ENCODE data around the gene SMOC2. TPM values are rescaled to one million over a fixed set of nuclear protein-coding genes. Genes with fewer than 3 reads are reported as not detected.

Gene SMOC2
- total RNA-seq, 4 donors from 2014 or later, result 30.5 to 52.4 (median 37.9) TPM

GRCh38 chr6:168496997-168497331 lies 56.0 kb downstream of the SMOC2 start:
- TF ChIP-seq CTCF (IDR thresholded peaks at IDR 0.05; ENCODE audit: low read depth), result no peak

GRCh38 chr6:168497381-168497780 lies 56.4 kb downstream of the SMOC2 start:
- TF ChIP-seq CTCF (IDR thresholded peaks at IDR 0.05; ENCODE audit: low read depth), result no peak

DNA sequence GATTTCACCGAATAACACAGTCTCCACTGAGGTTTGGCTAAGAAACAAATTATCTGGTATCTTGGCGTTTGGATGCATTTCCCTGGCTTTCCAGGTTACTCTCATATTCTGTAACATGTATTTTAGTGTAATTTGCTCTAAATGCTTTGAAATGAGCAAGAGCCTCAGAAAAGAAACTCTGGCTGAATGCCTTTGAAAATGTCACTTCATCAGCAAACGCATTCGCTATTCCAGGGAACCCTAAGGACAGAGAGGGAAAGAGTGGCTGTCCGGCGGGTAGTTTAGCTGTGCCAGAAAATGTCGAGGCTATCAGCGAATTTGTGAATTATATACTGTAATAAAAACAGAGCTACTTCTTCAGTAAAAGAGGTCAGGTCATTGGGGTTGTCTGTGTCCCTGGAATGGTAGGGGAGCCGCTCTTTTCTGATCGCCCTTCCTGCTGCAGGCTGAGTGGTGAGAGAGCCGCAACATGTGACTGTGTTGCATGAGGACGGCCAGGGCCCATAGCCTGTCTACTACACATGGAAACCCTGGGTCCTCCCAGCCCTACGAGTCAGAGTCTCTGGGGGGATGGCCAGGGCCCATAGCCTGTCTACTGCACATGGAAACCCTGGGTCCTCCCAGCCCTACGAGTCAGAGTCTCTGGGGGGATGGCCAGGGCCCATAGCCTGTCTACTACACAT lies 57.3 kb downstream of the SMOC2 start:
- no peak for TF ChIP-seq CTCF (IDR thresholded peaks at IDR 0.05; ENCODE audit: low read depth)

DNA sequence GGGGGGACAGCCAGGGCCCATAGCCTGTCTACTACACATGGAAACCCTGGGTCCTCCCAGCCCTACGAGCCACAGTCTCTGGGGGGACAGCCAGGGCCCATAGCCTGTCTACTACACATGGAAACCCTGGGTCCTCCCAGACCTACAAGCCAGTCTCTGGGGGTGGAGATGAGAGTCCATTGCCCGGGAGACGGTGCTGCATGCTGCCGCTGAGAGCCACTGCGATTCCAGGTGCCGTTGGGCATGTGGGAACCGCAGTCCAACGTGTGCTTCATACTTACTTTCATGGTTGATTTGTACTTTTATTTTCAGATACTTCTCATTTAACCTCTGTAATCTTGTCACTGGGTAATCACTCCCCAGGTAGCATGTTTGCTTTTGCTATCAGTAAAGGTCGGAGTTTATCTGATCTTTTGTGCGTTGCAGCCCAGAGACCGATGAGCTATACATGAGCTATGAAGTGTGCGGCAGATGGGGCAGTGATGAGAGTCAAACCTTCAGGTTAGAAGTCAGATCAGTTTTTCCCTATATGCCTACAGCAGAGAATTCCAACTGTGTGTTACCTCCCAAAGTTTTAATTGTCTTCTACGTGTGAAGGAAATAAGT lies 58.2 kb downstream of the SMOC2 start:
- TF ChIP-seq CTCF (IDR thresholded peaks at IDR 0.05; ENCODE audit: low read depth), result no peak

GRCh38 chr6:168500519-168500918 lies 59.5 kb downstream of the SMOC2 start:
- TF ChIP-seq CTCF (IDR thresholded peaks at IDR 0.05; ENCODE audit: low read depth), result no peak

- TF ChIP-seq CTCF (IDR thresholded peaks at IDR 0.05; ENCODE audit: low read depth), result no peak
These were observed 60.6 kb downstream of the SMOC2 start for GRCh38 chr6:168501561-168501960.

DNA sequence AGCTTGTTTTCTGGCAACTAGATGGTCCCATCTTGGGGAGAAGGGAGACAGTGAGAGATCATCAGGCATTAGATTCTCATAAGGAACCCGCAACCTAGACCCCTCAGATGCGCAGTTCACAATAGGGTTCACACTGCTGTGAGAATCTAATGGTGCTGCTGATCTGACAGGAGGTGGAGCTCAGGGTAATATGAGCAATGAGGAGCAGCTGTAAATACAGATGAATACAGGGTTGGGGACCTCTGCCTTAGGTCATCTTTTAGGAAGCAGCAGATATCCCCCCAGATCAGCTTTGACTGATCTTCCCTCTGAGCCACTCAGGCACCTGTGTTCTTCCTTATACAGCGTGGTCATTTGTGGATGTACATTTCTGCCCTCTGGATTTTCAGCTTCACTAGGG lies 63.4 kb downstream of the SMOC2 start:
- TF ChIP-seq CTCF (IDR thresholded peaks at IDR 0.05; ENCODE audit: low read depth), result no peak
